ENCODE data around the gene SOST.
A peak's percentile ranks its signal among the peaks of the same experiment; 100 is the strongest.
"Not testable (repeated sequence)": the region's sequence is repeated elsewhere in the genome, so short reads cannot be mapped to it uniquely, and the experiment has no call there.

SOST gene

DNA sequence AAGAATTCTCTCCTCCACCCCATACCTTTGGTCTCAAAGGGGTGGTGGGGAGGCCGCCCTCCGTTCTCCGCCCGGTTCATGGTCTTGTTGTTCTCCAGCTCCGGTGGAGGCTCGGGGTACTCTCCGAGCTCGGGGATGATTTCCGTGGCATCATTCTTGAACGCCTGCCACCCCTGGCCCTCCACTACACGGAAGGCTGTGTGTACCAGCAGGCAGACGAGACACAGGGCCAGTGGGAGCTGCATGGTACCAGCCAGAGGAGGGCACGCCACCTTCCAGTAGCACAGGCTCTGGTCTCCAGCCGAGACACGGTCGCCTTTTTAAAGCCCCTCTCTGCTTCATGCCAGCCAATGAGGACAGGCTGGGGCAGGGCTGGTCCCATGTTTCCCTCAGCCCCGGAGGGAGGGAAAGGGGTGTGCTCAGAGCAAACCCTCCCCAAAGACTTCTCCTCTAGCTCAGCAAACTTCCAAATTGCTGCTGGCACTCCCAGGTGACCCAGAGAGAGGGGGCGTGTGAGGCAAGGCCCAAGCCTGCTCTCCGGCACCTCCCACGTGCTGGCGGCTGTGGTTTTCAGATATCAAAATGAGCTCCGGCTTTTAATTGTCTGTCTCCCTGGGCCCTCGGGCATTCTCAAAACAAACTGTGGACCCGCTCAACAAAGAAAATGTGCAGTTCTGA lies at the start of gene SOST:
TSS of gene SOST (minus strand) at position 295 of the 678 bp plus-strand sequence. CDS start at position 245, 50 bp downstream.
- no peak for DNase-seq

GRCh38 chr17:43808076-43808475 lies 49.5 kb upstream of the SOST start:
- DNase-seq = no peak

DNA sequence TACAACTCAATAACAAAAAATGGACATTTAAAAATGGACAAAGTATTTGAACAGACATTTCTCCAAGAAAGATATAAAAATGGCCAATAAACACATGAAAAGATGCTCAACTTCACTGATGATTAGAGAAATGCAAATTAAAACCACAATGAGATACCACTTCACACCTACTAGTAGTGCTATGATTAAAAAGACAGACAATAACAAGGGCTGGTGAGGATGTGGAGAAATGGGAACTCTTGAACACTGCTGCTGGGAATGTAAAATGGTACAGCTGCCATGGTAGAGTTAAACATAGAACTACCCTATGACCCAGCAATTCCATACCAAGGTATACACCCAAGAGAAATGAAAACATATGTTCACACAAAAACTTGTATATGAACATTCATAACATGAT lies 46.5 kb upstream of the SOST start:
- DNase-seq = no peak

GRCh38 chr17:43803758-43804157 lies 45.2 kb upstream of the SOST start:
- DNase-seq = no peak

GRCh38 chr17:43801844-43802243 lies 43.3 kb upstream of the SOST start:
- no peak for DNase-seq

- no peak for DNase-seq
Measured at GRCh38 chr17:43800736-43801135, 42.1 kb upstream of the SOST start.

DNA sequence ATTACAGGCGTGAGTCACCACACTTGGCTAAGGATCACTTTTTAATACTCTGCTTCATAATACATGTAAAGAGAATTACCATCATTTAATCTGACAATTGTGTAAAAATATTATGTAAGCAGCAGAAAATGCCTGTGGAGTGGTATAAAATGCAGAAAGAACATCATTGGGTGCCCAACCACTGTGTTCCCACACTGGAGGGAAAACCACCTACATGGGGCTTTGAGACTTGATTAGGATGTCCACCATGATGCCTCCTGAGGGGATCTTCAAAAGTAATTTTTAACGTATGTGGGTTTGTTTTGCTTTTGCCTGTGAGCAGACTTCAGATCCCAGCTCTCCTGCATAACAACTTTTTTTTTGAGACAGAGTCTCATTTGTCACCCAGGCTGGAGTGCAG lies 40.5 kb upstream of the SOST start:
- no peak for DNase-seq

- DNase-seq = not testable (repeated sequence)
Measured at GRCh38 chr17:43798024-43798423, 39.4 kb upstream of the SOST start.

DNA sequence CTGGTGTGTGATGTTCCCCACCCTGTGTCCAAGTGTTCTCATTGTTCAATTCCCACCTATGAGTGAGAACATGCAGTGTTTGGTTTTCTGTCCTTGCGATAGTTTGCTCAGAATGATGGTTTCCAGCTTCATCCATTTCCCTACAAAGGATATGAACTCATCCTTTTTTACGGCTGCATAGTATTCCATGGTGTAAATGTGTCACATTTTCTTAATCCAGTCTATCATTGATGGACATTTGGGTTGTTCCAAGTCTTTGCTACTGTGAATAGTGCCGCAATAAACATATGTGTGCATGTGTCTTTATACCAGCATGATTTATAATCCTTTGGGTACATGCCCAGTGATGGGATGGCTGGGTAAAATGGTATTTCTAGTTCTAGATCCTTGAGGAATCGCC lies 34.1 kb upstream of the SOST start:
- DNase-seq = not testable (repeated sequence)

DNA sequence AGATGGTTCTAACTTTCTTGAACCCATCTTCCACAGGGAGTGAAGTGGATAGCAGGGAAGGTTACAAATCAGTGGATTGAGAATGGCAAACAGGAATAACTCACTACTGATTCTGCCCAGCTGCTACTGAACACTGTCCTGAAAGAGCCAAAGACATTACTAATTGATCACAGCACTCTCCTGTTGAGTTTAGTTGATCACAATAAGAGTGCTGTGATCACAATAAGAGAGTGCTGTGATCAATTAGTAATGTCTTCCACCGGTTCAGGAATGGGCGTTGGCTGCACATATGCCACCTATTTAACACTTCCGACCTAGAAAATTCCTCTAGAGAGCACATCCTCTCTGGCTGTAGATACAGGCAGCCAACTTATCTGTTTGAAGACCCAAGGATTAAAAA lies 33.0 kb upstream of the SOST start:
- no peak for DNase-seq

DNA sequence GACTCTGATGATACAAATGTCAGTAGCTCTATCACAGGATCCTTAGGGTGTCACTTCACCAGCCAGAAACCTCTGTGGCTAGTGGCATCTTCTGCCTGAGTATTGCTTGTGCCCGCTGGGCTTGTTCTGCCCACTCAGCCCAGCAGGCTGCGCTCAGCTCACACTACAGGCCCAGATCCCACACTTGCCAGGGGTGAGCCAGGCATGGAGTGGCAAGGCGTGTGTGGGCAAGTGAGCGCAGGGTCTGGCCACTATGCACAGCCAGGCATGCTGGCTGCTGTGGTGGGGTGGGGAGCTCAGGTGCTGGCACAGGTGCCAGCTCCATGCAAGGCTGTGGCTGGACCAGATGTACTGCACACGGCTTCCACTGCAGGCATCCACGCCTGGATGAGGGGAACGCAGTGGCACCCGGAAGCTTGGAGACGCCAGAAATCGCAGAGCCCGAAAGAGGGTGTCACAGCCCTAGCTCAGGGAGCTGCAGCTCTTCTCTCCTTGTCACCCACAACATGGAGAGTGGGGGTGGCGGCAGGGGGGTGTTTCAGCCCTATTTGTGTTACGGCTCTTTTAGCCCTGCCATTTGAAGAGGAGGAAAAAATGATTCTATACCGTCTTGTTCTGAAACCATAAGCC lies 31.8 kb upstream of the SOST start:
- no peak for DNase-seq

DNA sequence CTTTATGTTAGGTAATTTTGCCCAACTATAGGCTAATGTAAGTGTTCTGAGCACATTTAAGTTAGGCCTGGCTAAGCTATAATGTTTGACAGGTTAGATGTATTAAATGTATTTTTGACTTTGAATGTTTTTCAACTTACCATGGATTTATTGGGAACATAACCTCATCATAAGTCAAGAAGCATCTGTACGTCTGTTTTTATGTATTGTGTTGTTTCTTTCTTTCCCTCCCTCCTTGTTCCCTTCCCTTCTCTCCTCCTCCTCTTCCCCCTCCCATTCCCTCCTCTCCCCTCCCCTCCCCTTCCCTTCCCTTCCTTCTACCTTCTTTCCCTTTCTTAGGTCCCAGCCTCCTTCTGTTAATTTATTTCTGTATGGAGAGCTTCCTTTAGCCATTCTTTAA lies 30.9 kb upstream of the SOST start:
- no peak for DNase-seq

DNA sequence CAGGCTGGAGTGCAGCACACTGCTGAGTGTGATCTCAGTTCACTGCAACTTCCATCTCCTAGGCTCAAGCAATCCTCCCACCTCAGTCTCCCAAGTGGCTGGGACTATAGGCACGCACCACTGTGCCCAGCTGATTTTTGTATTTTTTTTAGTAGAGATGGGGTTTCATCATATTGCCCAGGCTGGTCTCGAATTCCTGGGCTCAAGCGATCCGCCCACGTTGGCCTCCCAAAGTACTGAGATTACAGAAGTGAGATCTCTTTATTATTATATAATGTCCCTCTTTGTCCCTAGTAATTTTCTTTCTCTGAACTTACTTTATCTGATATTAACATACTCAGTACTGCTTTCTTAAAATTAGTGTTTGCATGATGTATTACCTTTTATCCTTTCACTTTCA lies 29.9 kb upstream of the SOST start:
- no peak for DNase-seq

DNA sequence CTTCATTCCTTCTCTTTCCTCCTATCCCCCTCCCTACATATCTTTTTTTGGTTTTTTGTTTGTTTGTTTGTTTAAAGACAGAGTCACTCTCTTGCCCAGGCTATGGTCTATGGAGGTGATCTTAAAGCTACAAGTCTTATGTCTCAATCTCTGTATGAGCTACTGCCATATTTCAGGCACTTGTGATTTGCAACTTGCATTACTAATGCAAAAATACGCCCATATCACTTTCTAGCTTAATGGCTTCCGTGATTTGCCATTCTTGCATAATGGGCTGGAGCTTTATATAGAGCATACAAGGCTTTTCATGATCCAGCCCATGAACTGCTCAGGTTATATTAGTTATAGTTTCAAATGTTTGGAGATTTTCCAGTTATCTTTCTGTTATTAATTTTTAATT lies 29.1 kb upstream of the SOST start:
- DNase-seq = no peak

- DNase-seq = no peak
Measured at GRCh38 chr17:43784628-43785101, 26.1 kb upstream of the SOST start.

DNA sequence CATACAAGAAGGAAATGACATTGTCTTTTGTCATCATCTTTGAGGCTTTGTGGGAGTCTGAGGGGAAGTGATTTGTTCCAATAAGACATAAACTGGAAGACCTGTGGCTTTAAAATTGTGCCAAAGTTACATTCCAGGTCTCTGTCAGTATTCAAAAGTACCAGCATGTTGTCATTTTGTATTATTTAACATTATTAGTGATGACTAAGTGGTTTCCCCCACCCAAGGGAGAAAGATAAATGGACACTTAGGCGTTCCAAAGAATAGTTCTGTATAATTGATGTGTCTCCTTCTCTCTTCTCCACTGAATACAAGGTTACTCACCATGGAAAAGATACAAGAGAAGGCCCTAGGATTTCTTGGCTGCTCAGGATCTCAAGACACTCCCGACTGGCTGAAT lies 25.5 kb upstream of the SOST start:
- DNase-seq = no peak

DNA sequence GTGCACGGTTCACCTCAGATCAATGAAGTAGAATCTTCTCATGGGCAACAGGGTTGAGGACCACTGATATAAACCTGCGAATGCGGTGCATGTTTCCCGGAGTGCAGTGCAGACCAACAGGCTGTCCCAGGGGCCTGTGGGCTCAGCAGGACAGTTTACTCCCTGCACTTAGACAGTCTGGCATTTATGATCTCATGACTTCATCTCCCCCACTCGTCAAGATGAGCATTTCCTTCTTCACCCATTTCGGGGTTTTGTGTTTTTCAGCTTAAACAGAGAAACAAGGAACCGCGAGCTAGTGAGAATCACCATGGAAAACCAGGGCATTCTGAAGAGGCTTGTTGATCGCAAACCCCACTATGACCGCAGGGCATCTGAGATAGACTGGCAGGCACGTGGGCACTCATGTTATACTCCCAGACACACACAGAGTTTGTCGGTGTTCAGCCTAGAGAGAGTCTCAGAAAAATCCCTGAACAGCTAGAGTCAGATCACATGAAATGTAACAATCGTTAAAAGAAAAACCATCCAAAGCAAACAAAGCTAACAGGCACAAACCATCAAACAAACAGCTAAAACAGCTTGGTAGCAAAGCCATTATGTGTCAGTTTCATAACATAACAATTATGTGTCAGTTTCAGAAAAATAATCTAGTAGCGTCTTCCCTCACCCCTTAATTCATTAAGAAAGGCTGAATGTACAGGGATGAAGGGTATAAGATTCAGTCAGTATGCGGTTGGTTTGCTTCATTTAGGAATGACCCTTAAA lies 24.5 kb upstream of the SOST start:
- DNase-seq = no peak

DNA sequence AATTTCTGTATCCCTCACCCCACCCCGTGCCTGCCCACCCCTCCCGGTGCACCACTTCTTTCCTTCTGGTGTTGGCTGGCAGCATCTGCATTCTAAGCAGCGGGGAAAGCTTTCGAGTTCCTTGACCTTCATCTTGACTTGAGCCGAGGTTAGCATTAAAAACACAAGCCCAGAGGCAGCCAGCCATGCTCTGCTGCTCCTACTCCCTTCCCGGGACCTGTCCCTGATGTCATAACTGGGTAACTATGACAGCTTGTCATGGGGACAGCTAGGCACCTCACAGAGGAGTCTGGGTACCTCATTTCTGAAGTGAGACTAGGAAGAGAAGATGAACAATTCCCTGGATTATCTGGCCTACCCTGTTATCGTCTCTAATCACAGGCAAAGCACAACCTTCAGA lies 21.5 kb upstream of the SOST start, which contains the start of gene CFAP97D1:
TSS of gene CFAP97D1 (plus strand) at position 301 of the 400 bp plus-strand sequence. CDS start at position 329, 28 bp downstream.
- DNase-seq = no peak

DNA sequence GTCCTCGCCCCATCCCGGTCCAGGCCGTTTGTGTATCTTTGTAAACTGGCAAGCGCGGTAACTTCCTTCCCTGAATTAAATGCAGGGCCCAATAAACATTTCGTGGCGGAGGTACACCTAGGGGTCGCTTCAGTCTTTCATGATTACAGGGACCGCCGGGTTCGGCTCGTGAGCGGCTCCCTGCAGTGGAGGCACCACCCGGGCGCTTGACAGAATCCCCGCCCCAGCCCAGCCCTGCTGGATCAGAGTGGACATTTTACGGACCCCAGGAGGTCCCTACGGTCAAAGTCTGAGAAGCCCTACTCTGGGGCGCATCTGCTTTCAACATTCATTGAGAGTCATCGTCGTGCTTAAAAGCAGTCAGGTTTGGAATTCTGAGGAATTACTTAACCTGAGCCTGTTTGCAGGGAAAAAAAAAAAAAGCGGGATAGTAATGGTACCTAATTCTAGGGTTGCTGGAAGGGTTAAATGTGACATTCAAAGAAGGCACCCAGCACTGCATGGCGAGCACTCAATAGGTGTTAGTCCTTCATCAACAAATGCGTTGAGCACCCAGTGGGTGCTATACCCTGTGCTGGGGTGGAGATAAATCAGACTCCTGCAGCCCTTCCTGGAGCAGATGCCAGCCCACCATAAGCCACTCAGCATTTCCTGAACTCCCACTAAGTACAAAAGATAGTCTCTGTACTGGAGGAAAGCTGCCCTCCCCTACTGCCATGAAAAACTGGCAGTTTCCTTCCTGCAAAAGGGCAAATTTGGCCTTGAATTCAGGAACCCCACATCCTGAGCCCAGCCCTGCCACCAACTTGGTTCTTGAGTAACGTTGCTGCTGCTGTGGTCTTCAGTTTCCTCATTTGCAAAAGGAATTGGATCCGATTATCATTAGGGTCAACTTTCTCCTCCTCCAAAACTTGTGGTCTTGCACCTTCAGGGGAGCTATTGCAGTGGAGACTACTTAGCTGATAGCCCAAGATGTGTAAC lies 20.8 kb upstream of the SOST start:
- DNase-seq = no peak

GRCh38 chr17:43778337-43779144 lies 19.9 kb upstream of the SOST start, which contains the start of gene DUSP3:
TSS of gene DUSP3 (minus strand) at chr17:43778977. CDS start at chr17:43778924, 53 bp downstream.
- peak; percentile 70 for DNase-seq

All from activated effector memory CD4-positive, alpha-beta T cell treated with Interleukin-2 at 50 U/mL for 16 hours (primary cell).